ENCODE data around the gene GPRIN3. TPM values are rescaled to one million over a fixed set of nuclear protein-coding genes. Genes with fewer than 3 reads are reported as not detected.

Gene GPRIN3
- total RNA-seq, 1 donor from 2014 or later, result 34.2 TPM

DNA sequence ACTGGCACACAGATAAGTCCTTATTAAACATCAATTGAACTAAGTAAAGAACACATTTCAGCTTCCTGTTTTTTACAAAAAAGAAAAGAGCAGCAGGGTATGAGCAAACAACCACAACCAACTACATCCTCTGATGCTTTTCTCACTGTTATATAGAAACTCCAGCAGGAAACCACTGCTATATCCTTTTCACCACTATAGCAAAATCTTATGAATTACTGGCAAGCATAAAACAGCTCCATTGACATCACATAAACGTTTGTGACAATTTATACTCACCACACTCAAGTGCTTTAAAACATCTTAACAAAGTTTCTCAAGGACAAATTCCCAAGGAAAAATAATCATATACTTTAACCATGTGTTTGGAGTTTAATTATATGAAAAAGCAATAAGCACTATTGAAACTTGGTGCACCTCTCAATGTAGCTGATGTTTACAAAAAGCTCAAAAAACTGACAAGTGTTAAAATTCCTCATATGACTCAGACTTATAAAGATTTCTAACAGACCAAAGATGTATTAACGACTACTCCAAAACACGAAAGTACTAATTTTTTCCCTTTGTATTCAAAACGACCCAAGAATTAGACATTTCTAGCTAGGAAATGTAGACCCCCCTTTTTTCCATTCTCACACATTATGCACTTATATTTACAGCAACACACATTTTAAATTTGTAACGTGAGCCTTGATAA lies 12.9 kb downstream of the GPRIN3 start:
- ATAC-seq (peak; percentile 51 to 53), DNase-seq (no peak)
- intact Hi-C loops (cut with DNase I), result no loop called here
- Histone ChIP-seq H3K4me1 (peaks cover 51% of the 10 kb centered on the region), H3K27me3 (ENCODE audit: low read depth) (no peaks in the 10 kb centered on the region), H3K4me3 (no peak overlapping the region), H3K36me3 (no peaks in the 10 kb centered on the region), H3K27ac (peak overlapping the region; percentile 19), H3K9me3 (no peaks in the 10 kb centered on the region)
- TF ChIP-seq, protein P1, sequence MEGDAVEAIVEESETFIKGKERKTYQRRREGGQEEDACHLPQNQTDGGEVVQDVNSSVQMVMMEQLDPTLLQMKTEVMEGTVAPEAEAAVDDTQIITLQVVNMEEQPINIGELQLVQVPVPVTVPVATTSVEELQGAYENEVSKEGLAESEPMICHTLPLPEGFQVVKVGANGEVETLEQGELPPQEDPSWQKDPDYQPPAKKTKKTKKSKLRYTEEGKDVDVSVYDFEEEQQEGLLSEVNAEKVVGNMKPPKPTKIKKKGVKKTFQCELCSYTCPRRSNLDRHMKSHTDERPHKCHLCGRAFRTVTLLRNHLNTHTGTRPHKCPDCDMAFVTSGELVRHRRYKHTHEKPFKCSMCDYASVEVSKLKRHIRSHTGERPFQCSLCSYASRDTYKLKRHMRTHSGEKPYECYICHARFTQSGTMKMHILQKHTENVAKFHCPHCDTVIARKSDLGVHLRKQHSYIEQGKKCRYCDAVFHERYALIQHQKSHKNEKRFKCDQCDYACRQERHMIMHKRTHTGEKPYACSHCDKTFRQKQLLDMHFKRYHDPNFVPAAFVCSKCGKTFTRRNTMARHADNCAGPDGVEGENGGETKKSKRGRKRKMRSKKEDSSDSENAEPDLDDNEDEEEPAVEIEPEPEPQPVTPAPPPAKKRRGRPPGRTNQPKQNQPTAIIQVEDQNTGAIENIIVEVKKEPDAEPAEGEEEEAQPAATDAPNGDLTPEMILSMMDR (IDR thresholded peaks at IDR 0.05), result no peak

DNA sequence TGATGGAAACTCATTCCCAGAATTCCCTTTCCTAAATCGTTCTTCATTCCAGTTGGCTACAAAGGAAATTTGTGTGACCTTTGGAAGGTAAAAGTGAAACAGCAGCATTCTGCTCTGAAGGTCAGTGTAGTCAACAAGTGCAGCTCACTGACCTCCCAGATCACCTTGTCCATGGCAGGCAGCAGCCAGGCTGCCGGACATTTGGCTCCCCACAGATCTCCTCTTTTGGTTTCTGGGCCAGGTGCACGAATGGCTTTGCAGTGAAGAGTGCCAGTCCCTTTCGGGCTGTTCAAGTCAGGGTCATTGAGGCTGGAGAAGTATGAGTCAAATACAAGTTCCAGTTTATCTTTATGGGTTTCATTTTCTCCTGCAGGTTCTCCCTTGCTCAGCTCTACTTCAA lies 14.3 kb downstream of the GPRIN3 start:
- DNase-seq, result no peak
- H3K27ac ChIP-seq, result no peak overlapping the region

GRCh38 chr4:89290727-89291516 lies 16.7 kb downstream of the GPRIN3 start:
- H3K27ac ChIP-seq, result no peak overlapping the region
- H3K27me3 ChIP-seq (ENCODE audit: low read depth), result no peaks in the 10 kb centered on the region
- no peaks in the 10 kb centered on the region for H3K36me3 ChIP-seq
- peaks cover 27% of the 10 kb centered on the region for H3K4me1 ChIP-seq
- no peaks in the 10 kb centered on the region for H3K9me3 ChIP-seq
- DNase-seq, result no peak
- TF ChIP-seq, protein P1 (IDR thresholded peaks at IDR 0.05), result no peak
- no peak overlapping the region for H3K4me3 ChIP-seq
- ATAC-seq, result no peak
- intact Hi-C loops (cut with DNase I), result no loop called here

More for the DNA sequence above, 14.3 kb downstream of the GPRIN3 start:
- TF ChIP-seq, protein P1 (IDR thresholded peaks at IDR 0.05), result no peak
- no peaks in the 10 kb centered on the region for H3K9me3 ChIP-seq
- no peaks in the 10 kb centered on the region for H3K36me3 ChIP-seq
- intact Hi-C loops (cut with DNase I), result no loop called here
- no peaks in the 10 kb centered on the region for H3K27me3 ChIP-seq (ENCODE audit: low read depth)
- peaks cover 37% of the 10 kb centered on the region for H3K4me1 ChIP-seq
- H3K4me3 ChIP-seq, result no peak overlapping the region
- ATAC-seq, result no peak

DNA sequence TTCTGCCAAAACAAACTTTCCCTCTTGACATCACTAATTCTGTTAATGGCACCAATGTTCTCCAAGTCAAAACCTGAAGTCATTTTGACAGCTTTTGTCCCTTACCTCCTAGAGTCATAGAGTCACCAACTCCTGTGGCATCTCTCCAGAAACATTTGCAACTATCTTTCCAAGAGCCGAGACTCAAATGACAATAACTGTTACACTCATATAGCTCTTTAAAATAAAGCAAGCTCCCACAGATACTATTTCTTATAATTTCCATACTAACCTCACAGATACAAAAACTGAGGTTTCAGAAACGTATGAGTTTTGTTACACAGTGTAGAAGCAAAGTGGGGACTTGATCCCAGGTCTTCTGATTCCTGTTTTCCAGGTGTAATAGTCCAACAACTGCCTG lies 18.3 kb downstream of the GPRIN3 start:
- Histone ChIP-seq H3K4me1 (peaks cover 18% of the 10 kb centered on the region), H3K4me3 (no peak overlapping the region), H3K9me3 (no peaks in the 10 kb centered on the region), H3K36me3 (no peaks in the 10 kb centered on the region), H3K27me3 (ENCODE audit: low read depth) (no peaks in the 10 kb centered on the region), H3K27ac (no peak overlapping the region)
- TF ChIP-seq, protein P1 (IDR thresholded peaks at IDR 0.05), result no peak
- intact Hi-C loops (cut with DNase I), result no loop called here
- DNase-seq (no peak), ATAC-seq (no peak)

- H3K27me3 ChIP-seq (ENCODE audit: low read depth), result no peaks in the 10 kb centered on the region
- DNase-seq (no peak), ATAC-seq (no peak)
- no peak overlapping the region for H3K4me3 ChIP-seq
- H3K36me3 ChIP-seq, result no peaks in the 10 kb centered on the region
- no peak overlapping the region for H3K27ac ChIP-seq
- H3K9me3 ChIP-seq, result no peaks in the 10 kb centered on the region
- TF ChIP-seq, protein P1 (IDR thresholded peaks at IDR 0.05), result no peak
- H3K4me1 ChIP-seq, result peaks cover 12% of the 10 kb centered on the region
- intact Hi-C loops (cut with DNase I), result no loop called here
Observed at GRCh38 chr4:89288430-89288829, 19.2 kb downstream of the GPRIN3 start.
